Glutamatergic neuron (in vitro differentiated cells): ENCODE data around the gene MAGEB2. TPM values are rescaled to one million over a fixed set of nuclear protein-coding genes. Genes with fewer than 3 reads are reported as not detected.

Experiments used
- DNase-seq: peaks from one replicate; pipeline ENCODE4 v3.0.0; 2022
- H3K27ac Mint-ChIP-seq: one replicate; pipeline ENCODE4 v1.8.0; 2020; ENCODE audit warnings: mild to moderate bottlenecking, mixed read lengths, inconsistent platforms; ENCODE audit not compliant: unreplicated experiment
- H3K27me3 Mint-ChIP-seq: one replicate; pipeline ENCODE4 v1.8.0; 2020; ENCODE audit warnings: mild to moderate bottlenecking, moderate library complexity, mixed read lengths, inconsistent platforms; ENCODE audit not compliant: unreplicated experiment
- H3K36me3 Mint-ChIP-seq: one replicate; pipeline ENCODE4 v1.8.0; 2020; ENCODE audit warnings: mild to moderate bottlenecking, mixed read lengths, inconsistent platforms; ENCODE audit not compliant: unreplicated experiment
- H3K4me1 Mint-ChIP-seq: one replicate; pipeline ENCODE4 v1.8.0; 2020; ENCODE audit warnings: mild to moderate bottlenecking, low read depth, mixed read lengths, inconsistent platforms; ENCODE audit not compliant: unreplicated experiment
- H3K4me3 Mint-ChIP-seq: one replicate; pipeline ENCODE4 v1.8.0; 2020; ENCODE audit warnings: mild to moderate bottlenecking, mixed read lengths, inconsistent platforms; ENCODE audit not compliant: unreplicated experiment
- H3K9me3 Mint-ChIP-seq: one replicate; pipeline ENCODE4 v1.8.0; 2020; ENCODE audit warnings: mild to moderate bottlenecking, moderate library complexity, mixed read lengths, inconsistent platforms; ENCODE audit not compliant: unreplicated experiment
- total RNA-seq: library from RNA; stranded (reverse); fragmentation: NEBNext Ultra II Directional; extraction: Animal tissue kit (Norgen Biotek cat#: 25700); gene quantifications from one replicate; pipeline ENCODE4 v1.2.1, GENCODE V29; 2021; ENCODE audit not compliant: unreplicated experiment
- TF ChIP-seq, protein P1 (sequence below): fragments of 200-600 bp; sonication (generic); IDR thresholded peaks from one replicate; pipeline ENCODE4 v1.5.0; 2021; ENCODE audit not compliant: partially characterized antibody, unreplicated experiment

The MAGEB2 gene
- total RNA-seq, 1 donor from 2014 or later, result not detected

DNA sequence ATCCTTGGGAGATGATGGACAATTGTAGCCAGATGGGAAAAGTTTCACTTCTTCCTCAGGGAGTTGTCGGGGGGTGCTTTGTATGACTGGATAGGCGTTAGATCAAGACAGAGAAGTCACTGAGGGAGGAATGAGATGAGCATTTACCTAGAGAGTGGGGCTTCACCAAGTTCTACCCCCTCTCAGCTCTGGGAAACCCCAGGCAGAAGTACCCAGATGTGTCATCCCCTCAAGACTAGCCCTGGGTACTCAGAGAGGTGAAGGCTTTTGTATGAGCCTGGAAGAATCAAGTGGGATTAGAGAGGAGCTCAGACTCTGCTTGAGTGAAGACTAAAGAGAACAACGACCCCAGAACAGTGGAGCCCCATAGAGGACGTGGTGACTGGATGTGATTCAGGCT lies 33.5 kb downstream of the MAGEB2 start:
- H3K27me3 Mint-ChIP-seq, result no peaks in the 10 kb centered on the region
- DNase-seq, result no peak
- H3K27ac Mint-ChIP-seq, result no peak overlapping the region
- TF ChIP-seq, protein P1, sequence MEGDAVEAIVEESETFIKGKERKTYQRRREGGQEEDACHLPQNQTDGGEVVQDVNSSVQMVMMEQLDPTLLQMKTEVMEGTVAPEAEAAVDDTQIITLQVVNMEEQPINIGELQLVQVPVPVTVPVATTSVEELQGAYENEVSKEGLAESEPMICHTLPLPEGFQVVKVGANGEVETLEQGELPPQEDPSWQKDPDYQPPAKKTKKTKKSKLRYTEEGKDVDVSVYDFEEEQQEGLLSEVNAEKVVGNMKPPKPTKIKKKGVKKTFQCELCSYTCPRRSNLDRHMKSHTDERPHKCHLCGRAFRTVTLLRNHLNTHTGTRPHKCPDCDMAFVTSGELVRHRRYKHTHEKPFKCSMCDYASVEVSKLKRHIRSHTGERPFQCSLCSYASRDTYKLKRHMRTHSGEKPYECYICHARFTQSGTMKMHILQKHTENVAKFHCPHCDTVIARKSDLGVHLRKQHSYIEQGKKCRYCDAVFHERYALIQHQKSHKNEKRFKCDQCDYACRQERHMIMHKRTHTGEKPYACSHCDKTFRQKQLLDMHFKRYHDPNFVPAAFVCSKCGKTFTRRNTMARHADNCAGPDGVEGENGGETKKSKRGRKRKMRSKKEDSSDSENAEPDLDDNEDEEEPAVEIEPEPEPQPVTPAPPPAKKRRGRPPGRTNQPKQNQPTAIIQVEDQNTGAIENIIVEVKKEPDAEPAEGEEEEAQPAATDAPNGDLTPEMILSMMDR, result no peak
- H3K4me3 Mint-ChIP-seq, result no peak overlapping the region
- no peaks in the 10 kb centered on the region for H3K9me3 Mint-ChIP-seq
- H3K4me1 Mint-ChIP-seq, result no peaks in the 10 kb centered on the region
- H3K36me3 Mint-ChIP-seq, result no peaks in the 10 kb centered on the region

DNA sequence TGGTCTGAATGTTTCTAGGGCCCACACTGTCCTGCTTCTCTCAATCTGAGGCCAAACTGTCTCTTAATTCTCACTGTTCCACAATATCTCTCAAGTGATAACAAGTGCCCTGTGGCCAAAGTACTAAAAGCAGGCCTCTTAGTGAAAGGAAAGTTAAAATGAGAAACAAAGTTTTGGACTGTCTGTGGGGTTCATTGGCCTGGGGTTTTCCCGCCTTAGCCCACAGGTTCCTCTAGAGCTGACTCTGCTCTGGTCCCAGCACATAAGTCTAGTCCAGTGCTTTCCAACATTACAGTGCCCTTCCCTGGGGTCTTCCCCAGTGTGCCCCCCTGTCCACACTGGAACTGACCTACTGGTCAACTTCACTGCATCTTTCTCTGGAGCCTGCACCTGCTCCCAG lies 37.9 kb downstream of the MAGEB2 start:
- Mint-ChIP-seq H3K27me3 (no peaks in the 10 kb centered on the region), H3K4me1 (no peaks in the 10 kb centered on the region), H3K9me3 (peaks cover 2% of the 10 kb centered on the region), H3K36me3 (no peaks in the 10 kb centered on the region), H3K4me3 (no peak overlapping the region), H3K27ac (no peak overlapping the region)
- no peak for DNase-seq
- TF ChIP-seq, protein P1, result no peak

DNA sequence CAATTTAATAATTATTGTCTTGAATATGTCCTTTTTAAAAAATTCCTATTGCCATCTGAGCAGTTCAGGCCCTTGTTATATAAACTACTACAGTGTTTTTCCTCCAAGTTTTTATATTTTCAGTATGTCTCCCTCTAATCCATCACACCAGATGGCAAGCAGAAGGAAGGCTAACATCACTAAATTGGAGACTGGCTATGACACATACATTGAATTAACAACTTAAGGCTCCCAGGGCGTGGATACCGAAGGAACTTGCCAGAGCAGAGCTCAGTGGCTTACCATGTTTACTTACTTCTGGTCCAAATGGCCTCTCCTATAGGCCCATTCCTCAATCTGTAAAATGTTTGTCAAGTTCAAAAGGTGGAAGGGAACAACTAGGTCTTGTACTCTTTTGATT lies 44.6 kb downstream of the MAGEB2 start:
- DNase-seq, result no peak
- Mint-ChIP-seq H3K27ac (no peak overlapping the region), H3K9me3 (peaks cover 2% of the 10 kb centered on the region), H3K27me3 (no peaks in the 10 kb centered on the region), H3K36me3 (no peaks in the 10 kb centered on the region), H3K4me3 (no peak overlapping the region), H3K4me1 (no peaks in the 10 kb centered on the region)
- TF ChIP-seq, protein P1, result no peak

DNA sequence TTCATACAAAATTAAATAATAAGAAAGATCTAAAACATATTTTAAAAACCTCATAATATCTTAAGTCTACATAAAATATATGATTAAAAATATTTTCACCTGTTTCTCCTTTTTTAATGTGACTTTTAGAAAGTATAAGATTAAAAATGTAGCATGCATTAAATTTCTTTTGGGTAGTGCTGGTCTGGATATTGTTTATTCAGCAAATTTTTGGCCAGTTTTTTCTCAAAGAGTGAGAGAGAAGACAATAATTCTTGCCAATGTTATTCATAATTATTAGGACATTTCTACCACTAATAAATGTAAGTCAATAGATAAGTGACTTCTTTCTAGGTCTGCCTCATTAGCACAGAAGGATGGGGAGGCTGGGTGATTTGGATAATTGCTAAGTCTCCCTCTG lies 45.6 kb downstream of the MAGEB2 start:
- TF ChIP-seq, protein P1, result no peak
- H3K27me3 Mint-ChIP-seq, result no peaks in the 10 kb centered on the region
- no peak overlapping the region for H3K4me3 Mint-ChIP-seq
- DNase-seq, result no peak
- H3K9me3 Mint-ChIP-seq, result no peaks in the 10 kb centered on the region
- no peak overlapping the region for H3K27ac Mint-ChIP-seq
- no peaks in the 10 kb centered on the region for H3K36me3 Mint-ChIP-seq
- H3K4me1 Mint-ChIP-seq, result no peaks in the 10 kb centered on the region

DNA sequence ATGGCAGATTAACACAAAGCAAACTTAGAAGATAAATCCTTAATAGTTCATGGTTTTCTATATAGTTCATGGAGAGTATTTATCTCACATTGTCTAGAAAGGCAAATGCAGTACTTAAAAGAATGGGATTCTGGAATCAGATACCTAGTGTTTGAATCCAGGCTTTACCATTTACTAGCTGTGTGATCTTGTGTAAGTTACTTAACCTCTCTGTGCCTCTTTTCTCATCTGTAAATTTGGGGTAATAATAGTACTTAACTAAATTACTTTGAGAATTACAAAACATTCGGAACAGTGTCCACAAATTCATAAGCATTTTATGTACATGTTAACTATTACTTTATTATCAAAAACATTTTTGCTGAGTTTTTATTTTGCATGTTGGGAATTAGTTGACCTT lies 47.4 kb downstream of the MAGEB2 start:
- Mint-ChIP-seq H3K9me3 (no peaks in the 10 kb centered on the region), H3K27ac (no peak overlapping the region), H3K36me3 (no peaks in the 10 kb centered on the region), H3K4me3 (no peak overlapping the region), H3K27me3 (no peaks in the 10 kb centered on the region), H3K4me1 (no peaks in the 10 kb centered on the region)
- DNase-seq, result no peak
- TF ChIP-seq, protein P1, result no peak

Other genes starting within 250 kb of the MAGEB2 start
- gene MAGEB3, start 15.1 kb downstream of the MAGEB2 start, total RNA-seq, result not detected
- gene MAGEB4, start 26.4 kb downstream of the MAGEB2 start, total RNA-seq, result not detected
- not detected for gene MAGEB1, start 31.6 kb downstream of the MAGEB2 start, total RNA-seq
- gene NR0B1, start 93.8 kb downstream of the MAGEB2 start, total RNA-seq, result not detected